GM19043 (cell line): ENCODE results near the gene TPRG1L.

ENCODE experiments used
- ATAC-seq: cut with Tn5 transposase; IDR thresholded peaks from one replicate; pipeline ENCODE4 v1.9.1; 2021; ENCODE audit warnings: low read depth; ENCODE audit not compliant: unreplicated experiment

The TPRG1L gene

DNA sequence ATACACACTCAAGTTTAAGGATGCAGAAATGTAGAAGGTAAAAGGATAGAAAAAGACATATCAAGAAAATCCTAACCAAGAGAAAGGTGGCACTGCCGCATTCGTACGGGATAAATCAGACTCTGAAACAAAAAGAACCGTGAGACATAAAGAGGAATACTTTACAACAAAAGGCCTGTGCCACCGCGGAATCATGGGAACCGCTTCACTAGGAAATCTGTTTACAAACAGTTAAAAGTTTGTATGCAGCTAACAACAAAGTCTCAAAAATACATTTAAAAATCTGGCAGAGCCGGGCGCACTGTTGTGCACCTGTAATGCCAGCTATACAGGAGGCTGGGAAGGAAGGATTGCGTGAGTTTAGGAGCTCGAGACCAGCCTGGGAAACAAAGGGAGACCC lies 17.0 kb downstream of the TPRG1L start:
- ATAC-seq = no peak

GRCh38 chr1:3642919-3643675 lies 18.3 kb downstream of the TPRG1L start:
- no peak for ATAC-seq

GRCh38 chr1:3644273-3644672 lies 19.5 kb downstream of the TPRG1L start:
- ATAC-seq = no peak

GRCh38 chr1:3645247-3645646 lies 20.4 kb downstream of the TPRG1L start:
- no peak for ATAC-seq

GRCh38 chr1:3645666-3646355 lies 21.0 kb downstream of the TPRG1L start:
- ATAC-seq = no peak

- ATAC-seq = no peak
Observed at GRCh38 chr1:3646596-3646995, 21.8 kb downstream of the TPRG1L start.

DNA sequence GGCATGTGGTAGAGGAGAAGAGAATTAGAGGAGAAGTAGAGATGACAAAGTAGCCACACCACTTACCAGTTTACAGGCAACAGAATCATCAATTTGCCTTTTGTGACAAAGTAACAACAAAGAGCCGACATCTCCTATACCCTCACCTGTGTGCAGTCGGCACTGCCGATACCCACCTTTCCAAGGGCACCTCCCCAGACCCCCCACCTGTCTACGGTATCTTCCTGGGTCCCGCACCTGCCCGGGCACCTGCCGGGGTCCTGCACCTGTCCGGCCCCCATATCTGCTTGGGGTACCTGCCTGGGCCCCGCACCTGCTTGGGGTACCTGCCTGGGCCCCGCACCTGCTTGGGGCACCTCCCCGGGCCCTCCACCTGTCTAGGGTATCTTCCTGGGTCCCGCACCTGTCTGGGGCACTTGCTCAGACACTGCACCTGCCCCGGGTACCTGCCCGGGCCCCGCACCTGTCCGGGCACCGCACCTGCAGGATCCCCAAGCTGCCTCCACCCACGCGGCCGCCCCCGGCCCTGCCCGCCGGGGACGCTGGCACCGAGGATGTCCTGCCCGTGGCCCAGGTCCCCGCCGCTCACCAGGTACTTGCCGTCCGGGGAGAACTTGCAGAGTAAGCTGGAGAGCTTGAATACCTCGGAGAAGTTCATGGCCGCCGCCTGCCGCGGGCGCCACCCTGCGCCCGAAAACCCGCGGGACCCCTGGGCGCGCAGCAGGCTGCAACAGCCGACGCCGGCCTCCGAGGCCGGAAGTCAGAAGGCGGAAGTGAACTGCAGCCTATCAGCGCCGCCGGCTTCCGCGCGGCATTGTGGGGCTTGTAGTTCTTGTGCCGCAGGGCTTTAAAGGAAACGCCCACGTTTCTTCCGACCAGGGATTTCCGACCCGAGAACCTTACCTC lies 24.8 kb downstream of the TPRG1L start, which contains the start of gene WRAP73:
Gene WRAP73, minus strand, starts transcription at position 762 of the 906 bp plus-strand sequence. Its CDS starts 104 bp downstream, at position 658.
- ATAC-seq = peak; percentile 80

DNA sequence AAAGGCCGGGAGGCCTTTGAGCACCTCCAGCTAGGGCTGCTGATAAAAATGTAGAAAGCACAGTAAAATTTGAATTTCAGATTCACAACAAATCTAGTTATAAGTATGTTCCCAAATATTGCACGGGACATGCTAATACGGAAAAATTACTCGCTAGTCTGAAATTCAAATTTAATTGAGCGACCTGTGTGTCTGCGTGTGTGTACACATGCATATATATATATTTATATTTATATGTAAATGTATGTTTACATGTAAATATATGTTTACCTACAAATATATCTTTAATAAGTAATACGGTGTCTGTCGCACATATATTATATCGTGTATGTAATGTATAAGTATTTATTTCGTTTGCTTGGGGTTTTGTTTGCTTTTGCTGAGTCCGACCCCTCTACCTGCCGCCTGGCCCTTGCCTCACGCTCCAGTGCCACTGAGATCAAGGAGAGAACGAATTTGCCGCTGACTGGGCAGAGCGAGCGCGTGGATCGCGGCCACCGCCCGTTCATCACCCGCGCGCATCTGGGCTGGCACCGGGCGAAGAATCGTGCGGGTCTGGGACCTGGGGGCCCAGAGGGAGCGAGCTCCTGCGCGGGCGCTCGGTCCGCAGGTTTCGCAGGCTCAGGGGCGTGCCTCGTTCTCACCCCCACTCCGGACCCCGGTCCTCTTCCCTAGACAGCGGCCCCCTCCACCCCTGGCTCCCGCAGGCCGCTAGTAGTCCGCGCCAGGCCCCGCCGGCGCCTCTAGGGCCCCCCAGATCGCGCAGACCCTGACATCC lies 25.6 kb downstream of the TPRG1L start:
- ATAC-seq = no peak

DNA sequence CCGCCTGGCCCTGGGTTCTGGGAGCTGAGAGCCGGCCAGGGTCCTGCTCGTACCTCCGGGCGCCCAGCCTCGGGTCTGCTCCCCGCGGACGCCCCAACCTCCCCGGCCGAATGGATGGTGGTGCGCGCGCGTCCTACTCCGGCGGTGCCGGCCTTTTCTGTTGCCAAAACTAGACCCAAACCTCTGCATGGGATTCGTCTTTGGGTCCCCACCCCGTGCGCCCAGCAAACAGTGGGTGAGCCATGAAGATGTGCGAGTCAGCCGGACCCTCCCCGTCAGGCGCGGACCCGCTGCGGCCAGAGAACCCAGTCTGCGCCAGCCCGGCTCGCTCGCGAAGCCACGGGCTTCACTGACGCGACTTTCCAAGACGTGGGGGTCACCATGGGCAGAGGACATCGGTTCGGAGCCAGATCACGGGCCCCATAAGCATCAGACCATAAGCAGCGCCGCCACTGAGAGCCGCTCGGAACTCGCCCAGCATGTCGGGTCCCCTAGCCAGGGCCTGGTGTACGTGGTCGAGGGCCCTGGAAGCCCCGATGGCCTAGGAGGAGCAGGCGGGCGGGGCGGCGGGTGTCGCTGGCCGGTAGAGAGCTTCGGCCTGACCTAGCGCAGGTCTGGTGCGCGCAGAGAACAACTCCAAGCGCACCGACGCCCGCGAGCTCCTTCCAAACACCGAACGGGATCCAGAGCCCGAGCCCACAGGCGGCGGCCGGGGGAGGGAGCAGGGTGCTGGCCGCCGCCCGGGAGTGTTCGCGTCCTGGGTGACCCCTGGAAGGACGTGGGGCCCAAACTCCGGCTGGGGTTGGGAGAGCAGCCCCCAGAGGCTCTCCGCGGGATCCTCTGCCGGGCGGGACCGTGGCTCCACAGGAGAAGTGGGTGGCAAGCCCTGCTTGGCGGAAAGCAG lies 26.5 kb downstream of the TPRG1L start:
- ATAC-seq = no peak

- ATAC-seq = no peak
Observed at GRCh38 chr1:3651930-3652547, 27.2 kb downstream of the TPRG1L start, which contains the start of gene TP73. Gene TP73 (plus strand): TSS chr1:3652516. CDS start chr1:3682366, 29,850 bp downstream.

GRCh38 chr1:3652548-3653285 lies 27.9 kb downstream of the TPRG1L start:
- no peak for ATAC-seq

- ATAC-seq = no peak
Observed at GRCh38 chr1:3653286-3653618, 28.4 kb downstream of the TPRG1L start.

GRCh38 chr1:3654549-3655281 lies 29.9 kb downstream of the TPRG1L start:
- no peak for ATAC-seq

GRCh38 chr1:3656450-3657095 lies 31.8 kb downstream of the TPRG1L start:
- ATAC-seq = peak; percentile 67

GRCh38 chr1:3657096-3657475 lies 32.3 kb downstream of the TPRG1L start:
- peak; percentile 23 for ATAC-seq

DNA sequence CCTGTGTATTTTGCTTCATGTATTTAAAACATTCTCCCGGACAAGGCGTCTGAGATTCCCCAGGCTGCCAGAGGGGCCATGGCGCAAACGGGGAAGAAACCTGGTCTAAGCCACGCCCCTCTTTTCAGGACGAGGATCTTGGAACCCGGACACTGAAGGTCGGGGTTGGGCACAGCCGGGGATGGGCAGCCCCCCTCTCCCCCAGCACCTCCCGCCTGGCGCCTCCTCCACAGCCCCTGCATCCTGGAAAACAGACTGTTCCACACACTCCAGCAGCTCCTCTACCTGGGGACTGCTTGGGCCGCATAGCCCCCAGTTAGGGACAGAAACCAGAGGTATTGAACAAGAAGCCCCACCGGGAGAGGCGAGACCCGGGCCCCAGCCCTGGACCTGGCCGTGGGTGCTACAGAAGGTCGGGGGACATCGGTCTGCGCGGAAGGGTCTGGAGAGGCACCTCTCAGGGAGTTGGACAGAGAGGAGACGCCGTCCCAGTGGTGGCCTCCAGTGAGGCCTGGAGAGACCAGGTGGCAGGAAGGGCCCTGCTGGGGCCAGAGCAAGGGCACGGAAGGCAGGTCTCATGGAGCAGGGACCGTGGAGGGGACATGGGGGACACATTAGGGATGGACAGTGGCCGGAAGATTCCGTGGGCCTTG lies 32.9 kb downstream of the TPRG1L start:
- ATAC-seq = no peak

DNA sequence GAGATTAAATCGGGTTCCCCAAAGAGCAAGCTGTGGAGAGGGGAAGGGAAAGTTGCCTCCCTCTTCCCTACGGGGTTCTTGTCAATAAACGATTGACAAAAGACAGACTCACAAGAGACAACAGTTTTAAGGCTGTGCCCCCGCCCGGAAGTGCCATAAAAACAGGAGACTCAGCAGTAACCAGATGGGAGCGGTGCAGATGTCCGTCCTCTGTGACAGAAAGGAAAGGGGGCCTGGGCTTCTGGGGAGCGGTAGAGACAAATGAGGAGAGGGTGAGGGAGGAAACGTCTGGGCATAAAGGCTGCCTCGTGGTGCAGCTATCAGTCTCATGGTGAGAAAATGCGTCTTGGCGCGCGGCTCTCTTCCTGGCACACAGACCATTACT lies 33.4 kb downstream of the TPRG1L start:
- no peak for ATAC-seq
